HG02943 (cell line): Measurements from ENCODE around the gene EIF2B4.
"Not testable (repeated sequence)": the region's sequence is repeated elsewhere in the genome, so short reads cannot be mapped to it uniquely, and the experiment has no call there.

Experiments used
- ATAC-seq: cut with Tn5 transposase; IDR thresholded peaks from one replicate; pipeline ENCODE4 v1.9.1; 2021; ENCODE audit warnings: mild to moderate bottlenecking, low read depth, moderate library complexity; ENCODE audit not compliant: unreplicated experiment

EIF2B4 gene

DNA sequence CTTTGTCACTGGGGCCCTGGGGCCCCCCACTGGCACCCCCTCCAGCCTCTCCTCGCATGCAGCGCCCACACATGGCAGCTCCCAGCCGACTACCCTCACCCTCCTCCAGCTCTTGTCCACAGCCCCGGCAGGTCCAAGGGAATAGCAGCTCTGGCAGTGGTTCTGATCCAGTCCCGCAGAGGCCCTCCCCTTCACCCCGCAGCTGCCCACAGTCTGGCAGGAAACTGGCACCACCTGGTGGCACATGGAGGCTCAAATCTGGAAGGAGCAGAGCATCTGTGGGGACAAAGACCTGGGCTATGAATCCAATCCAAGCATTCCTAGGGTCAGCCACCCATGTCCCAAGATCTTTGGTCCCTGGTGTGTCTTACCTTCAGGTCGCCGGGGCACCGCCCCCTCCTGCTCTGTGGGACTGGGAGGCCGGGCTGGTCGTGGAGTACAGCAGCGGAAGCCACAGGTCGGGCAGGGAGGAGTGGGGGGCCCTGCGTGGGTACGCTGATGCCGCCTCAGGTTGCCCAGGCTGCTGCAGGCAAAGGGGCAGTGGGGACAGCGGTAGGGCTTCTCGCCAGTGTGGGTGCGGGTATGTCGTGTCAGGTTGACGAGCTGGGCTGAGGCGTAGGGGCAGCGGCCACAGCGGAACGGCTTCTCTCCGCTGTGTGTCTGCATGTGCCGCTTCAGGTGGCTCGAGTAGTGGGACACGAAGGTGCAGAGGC lies 8.1 kb upstream of the EIF2B4 start:
- ATAC-seq, result no peak

DNA sequence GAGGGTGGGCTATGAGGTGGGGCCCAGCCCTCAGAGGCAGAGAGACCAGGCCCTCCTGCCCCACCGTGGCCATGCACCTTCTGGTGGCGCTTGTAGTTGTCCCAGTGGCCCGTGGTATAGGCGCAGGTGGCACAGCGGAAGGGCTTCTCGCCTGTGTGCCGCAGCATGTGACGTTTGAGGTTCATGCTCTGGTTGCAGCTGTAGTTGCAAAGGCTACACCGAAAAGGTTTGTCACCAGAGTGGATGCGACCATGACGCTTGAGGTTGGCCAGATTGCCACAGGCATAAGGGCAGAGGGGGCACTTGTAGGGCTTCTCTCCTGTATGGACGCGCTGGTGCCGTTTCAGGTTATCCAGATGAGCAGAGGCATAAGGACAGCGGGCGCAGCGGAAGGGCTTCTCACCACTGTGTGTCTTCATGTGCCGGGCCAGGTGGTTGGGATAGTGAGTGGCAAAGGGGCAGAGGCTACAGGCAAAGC lies 7.5 kb upstream of the EIF2B4 start:
- no peak for ATAC-seq

DNA sequence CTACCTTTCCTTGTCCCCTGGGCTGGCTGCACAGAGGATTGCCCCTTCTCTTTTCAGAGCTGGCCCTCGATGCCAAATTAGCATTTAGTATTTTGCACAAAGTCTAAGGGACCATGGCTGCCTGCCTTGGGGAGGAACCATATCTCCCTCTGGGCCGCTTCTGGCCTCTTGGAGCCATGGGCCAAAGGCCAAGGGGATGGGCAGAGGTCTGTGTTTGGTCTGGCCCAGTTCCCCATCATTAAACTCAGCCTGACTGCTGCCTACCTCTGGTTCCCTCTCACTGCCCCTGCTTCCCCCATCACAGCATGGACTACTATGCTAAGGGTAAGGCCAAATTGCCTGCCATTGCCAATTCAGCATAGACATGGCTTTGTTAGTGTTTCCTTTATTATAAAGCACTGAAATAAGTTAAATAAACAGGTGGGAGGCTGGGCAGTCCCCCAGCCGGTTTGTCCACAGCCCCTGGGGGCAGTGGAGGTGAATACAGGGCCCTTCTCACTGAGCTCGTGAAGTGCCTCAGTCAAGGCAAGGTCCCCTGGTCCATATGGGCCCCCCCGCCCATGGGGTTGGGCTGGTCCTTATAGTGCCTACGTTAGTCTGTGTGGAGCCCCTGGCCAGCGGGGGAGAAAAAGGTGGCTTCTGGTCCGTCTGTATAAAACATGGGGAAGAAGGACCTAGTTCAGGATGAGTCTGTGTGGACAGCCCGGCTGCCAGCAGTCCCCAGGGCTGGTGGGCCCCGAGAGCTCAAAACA lies 6.9 kb upstream of the EIF2B4 start:
- ATAC-seq, result no peak

DNA sequence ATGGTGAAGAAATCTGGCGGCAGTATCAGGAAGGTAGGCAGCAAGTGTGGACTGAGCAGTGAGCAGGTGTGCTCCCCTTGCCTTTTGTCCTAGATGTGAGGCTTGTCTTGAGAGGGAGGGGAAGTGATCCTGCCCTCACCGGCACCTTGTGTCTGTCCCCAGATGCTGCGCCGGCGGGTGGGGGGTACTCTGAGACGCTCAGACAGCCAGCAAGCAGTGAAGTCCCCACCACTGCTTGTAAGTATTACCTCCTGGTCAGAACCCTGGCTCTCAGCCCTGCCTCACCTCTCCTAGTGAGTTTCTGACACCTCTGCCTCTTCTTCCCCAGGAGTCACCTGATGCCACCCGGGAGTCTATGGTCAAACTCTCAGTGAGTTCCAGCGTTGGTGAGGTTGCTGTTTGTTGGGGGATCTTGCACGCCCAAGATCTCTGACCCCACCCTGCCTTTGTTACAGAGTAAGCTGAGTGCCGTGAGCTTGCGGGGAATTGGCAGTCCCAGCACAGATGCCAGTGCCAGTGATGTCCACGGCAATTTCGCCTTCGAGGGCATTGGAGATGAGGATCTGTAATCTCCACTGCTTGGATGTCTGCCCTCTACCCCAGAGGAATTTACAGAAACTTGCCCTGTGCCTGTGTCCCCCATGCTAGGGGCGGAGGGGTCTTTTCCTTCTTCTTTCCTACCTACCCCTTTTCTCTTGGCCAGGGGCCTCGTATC lies 6.2 kb upstream of the EIF2B4 start:
- no peak for ATAC-seq

DNA sequence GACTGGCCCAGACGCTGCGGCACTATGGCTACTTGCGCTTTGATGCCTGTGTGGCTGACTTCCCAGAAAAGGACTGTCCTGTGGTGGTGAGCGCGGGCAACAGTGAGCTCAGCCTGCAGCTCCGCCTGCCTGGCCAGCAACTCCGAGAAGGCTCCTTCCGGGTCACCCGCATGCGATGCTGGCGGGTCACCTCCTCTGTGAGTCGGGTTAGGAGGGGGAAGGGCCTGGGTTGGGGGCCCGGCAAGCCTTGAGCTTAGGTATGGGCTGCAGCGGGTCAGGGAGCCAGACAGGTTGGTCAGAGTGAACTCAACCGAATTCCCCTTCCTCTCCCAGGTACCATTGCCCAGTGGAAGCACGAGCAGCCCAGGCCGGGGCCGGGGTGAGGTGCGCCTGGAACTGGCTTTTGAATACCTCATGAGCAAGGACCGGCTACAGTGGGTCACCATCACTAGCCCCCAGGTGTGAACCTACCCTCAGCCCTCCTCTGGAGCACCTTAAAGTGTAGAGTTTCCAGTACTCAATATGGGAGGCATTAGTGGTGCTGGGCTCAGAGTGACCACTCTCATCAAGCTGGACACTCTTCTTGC lies 5.5 kb upstream of the EIF2B4 start:
- no peak for ATAC-seq

DNA sequence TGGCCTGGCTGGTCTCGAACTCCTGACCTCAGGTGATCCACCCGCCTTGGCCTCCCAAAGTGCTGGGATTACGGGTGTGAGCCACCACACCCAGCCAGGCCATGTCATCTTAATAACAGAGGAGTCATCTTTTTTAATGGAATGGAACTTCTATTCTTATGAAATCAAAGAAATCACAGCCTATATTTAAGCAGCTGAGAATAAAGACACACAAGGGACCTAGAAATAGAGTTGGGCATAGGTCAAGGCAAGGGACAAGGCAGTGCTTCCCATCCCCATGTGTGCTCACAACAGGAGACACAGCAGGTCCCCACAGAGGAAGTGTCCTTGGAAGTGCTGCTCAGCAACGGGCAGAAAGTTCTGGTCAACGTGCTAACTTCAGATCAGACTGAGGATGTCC lies 3.4 kb upstream of the EIF2B4 start:
- ATAC-seq, result no peak

DNA sequence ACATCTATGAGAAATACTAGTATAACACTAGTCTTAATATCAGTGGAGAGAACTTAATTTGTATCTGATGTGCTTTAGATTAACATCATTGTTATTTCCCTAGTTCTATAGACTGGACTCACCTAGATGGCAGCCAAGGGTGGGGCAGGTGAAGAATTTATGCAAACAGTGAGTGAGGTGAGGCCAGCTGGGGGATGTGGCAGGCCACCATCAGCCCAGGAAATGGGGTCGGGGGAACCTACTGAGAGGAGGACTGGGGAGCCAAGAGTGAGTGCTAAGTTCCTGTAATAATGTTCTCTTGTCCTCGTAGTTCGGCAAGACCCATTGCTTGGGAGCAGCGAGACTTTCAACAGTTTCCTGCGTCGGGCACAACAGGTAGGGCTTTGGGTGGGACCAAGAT lies 2.8 kb upstream of the EIF2B4 start:
- no peak for ATAC-seq

DNA sequence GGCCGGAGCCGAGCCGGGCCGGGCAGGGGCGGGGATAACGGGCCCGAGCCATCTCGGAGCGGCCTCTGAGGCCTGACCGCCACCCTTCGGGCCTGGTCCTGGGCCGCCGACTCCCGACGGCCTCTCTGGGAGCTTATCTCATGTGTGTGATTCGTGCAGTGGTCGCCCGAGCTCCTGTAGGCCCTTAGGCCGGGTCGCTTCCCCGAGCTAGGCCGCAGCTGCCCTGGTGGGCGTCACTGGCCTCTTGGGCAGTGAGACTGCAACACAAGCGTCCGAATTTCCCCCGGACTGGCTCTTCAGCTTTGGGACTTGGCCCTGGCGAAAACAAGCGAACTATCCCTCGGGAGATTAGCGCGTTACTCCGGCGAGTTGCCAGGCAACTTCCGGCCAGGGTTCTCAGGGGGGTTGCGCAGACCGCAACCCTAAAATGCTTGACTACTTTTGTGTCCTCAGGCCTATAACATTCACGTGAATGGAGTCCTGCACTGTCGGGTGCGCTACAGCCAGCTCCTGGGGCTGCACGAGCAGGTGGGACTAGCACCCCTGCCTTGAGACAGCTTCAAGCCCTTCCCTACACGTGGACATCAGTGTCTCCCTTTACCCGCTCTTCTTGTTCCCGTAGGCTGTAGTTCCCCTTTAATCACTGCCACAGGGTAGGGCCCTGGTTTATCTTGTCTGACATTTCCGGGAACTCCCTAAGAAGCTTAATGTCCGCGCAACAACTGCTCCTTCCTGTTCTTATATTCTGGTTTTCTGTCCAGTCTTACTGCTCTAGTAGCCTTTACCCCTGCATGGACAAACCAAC lies 880 bp upstream of the EIF2B4 start:
- peak; percentile 11 for ATAC-seq

DNA sequence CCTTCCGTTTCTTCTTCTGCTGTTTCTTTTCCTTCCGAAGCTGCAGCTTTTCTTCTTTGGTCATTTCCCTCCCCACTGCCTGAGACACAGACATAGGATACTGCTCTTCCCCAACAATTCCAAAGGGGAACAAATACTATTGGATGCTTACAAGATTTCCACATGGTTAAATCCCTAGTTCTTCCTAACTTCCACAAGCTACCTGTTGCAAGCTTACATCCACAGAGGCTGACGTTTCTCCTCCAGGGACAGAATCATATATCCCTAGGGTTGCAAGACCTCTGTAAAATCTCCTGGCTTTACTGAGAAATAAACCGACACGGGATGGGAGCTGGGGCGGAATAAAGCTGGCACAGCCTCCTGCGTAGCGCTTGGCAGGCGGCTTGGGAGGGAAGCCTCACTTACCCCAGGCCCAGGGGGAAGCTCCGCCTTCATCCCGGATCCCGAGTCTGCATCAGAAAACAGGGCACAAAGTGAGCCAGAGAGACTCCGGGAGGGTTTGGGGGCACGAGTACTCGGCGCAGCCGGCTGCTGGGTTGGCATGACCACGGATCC lies 590 bp downstream of the EIF2B4 start:
- ATAC-seq, result peak; percentile 20

DNA sequence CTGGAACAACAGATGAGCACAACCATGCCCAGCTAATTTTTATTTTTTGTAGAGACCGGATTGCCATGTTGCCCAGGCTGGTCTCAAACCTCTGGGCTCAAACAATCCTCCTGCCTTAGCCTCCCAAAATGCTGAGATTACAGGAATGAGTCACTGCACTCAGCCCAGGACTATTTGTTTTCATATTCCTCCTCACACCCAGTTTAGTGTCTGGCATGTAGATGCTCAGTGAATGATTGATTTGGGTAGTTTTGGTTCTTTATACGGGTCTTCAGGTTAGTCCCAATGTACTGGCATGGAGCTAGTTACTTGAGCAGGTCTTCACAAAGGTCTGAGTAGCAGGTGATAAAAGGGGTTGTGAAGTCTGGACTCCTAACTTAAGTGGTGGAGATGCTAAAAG lies 6.2 kb downstream of the EIF2B4 start:
- no peak for ATAC-seq

DNA sequence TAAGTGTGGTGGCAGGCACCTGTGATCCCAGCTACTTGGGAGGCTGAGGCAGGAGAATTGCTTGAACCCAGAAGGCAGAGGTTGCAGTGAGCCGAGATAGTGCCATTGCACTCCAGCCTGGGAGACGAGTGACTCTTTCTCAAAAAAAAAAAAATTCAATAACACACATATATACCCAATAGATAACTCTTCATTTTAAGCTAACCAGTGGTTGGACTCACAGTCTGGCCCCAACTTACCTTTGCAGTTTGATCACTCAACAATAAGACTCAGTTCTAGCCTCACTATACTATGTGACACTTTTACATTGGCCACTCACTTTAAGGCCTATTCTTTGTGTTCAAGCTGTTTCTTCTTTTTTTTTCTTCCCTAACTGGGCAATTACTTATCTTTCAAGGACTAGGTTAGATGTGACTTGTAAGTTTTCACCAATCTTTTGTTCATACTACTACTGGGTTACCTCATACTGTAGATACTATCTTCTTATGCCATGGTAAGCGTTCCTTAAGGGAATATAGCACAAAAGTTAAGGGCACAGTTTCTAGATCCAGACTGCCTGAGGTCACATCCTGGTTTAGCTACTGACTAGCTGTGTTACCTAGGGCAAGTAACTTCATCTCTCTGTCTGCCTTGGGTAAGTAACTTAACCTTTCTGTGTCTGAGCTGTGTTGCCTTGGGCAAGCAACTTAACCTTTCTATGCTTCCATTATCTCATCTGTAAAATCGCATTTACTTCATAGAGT lies 7.3 kb downstream of the EIF2B4 start:
- ATAC-seq, result no peak

DNA sequence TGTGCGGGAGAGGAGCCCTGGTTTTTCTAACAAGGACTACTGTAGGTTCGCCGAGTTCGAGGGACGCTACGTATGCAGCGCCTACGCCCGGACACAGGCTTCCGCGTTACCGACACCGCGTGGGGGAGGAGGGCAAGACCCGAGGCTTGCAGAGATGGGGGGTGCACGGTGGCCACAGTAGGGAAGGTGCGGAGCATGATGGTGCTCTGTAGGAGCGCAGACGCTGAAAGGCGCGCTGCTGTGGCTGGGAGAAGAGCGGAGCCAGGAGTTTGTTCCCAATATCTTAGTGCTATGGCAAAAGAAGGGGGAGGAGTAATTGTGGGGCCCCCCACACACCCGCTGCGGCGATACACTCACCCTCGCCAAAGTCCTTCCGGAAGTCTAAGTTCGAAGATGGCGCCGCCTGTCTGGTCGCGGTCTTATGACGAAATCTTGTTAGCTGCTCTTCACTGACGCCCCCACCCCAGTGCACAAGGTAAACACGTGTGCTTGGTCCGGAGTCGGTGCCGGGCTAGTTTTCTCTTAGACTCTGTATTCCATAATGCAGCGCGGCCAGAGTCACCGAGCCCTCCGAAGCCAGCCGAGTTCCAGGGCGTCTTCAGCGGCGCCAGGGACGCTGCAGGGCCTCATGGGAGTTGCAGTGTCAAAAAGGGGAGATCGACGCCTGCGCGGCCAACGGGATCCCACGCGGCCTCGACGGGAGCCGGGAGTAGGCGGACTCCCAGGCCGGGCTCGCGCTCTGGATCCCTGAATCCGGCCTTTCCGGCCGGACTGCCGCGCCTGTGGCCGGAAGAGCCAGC lies 13.6 kb downstream of the EIF2B4 start, which contains the start of gene GTF3C2:
GTF3C2 (minus strand) TSS at position 383 of the 800 bp plus-strand sequence. CDS start 13,210 bp downstream, outside the sequence.
- peak; percentile 75 for ATAC-seq

DNA sequence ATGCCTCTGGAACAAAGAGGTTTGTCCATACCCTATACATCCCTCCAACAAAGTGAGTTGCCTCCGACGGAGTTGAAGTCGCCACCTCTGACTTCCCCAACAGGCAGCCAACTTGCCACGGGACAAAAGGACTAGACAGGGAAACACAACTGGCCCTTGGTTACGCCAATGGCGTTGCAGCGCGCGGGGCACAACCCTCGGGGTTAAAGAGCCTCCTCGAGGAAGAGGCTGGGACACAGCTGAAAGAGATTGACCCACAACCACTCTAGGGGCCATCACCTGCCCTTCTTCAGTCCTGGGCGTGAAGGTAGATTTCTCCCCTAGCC lies 14.1 kb downstream of the EIF2B4 start:
- ATAC-seq, result peak; percentile 34

DNA sequence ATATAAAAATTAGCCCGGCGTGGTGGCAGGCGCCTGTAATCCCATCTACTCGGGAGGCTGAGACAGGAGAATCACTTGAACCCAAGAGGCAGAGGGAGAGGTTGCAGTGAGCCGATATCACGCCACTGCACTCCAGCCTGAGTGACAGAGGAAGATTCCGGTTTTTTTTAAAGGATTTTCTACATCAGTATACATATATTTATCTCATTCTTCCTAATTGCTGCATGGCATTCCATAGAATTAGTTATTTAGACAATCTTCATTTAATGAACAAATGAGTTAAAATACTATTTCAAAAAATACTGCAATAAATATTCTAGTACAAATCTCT lies 15.6 kb downstream of the EIF2B4 start:
- no peak for ATAC-seq

DNA sequence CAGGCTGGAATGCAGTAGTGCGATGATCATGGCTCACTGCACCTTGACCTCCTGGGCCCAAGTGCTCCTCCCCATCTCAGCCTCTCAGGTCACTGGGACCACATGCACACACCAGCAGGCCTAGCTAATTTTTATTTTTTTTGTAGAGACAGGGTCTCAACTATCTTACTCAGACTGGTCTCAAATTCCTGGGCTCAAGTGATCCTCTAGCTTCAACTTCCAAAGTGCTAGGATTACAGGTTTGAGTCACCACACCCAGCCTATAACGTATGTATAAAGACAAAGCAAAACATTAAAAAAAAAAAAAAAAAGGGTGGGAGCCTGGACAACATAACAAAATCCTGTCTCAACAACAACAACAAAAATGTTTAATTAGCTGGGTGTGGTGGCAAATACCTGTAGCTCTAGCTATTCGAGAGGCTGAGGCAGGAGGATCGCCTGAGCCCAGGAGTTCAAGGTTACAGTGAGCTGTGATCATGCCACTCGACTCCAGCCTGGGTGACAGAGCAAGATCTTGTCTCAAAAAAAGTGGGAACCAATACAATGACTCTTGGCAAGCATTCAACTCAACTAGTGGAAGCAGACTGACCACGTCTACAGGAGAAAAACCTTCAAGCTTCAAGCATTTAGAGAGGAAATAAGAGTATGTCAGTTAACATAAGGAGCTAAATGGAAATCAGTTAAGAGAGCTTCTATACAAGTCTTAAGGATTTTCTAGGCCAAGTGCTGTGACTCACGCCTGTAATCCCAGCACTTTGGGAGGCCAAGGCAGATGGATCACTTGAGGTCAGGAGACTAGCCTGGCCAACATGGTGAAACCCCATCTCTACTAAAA lies 16.2 kb downstream of the EIF2B4 start:
- ATAC-seq, result no peak

DNA sequence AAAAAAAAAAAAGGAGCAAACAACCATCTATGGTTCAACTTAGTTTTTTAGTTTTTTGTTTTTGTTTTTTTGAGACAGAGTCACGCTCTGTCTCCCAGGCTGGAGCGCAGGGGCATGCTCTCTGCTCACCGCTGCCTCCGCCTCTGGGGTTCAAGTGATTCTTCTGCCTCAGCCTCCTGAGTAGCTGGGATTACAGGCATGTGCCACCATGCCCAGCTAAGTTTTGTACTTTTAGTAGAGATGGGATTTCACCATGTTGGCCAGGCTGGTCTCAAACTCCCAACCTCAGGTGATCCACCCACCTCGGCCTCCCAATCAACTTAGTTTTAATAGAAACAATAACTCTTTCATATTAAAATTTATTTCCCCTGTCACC lies 16.8 kb downstream of the EIF2B4 start:
- not testable (repeated sequence) for ATAC-seq

DNA sequence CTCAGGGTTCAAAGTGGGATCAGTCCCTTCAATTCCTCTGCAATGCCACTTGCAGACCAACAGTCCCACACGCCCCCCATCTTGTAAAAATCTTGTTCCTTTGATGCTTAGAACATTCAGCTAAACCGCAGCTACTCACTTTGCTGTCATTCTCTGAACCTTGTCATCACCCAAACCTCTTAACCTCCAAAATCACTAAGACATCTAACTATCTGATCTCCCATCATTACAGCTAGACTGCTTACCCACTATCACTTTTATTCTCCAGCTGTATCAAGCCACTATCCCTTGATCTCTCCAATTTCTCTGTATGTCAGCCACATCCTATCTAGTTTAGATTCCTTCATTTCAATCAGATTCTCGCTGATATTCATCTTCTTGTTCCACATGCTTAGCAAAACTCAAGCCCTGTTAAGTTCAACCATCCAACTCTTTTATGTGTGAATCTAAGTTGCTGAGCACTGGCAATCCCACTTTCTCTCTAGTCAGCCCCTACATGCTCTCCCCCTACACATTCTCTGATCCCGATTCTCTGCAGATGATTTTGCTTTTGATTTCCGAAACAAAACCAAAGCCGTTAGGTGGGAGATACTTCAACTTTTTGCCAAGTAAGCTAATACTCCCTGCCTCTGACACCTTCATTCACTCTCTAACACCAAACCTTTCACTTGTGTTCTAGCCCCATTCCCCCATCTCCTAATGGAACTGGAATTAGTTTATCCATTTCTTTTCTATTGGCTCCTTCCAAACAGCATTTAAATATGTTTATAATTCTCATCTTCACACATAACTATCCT lies 18.1 kb downstream of the EIF2B4 start:
- ATAC-seq, result no peak
